NCI-H146 treated with DMSO at 0.1 percent for 48 hours (cell line): ENCODE measurements around the gene SH3PXD2B.
"Not testable (repeated sequence)": the region's sequence is repeated elsewhere in the genome, so short reads cannot be mapped to it uniquely, and the experiment has no call there.

Experiments
- DNase-seq: peaks from one replicate; lab custom pipeline; 2025; ENCODE audit not compliant: unreplicated experiment; lab: John Stamatoyannopoulos, UW

The SH3PXD2B gene

GRCh38 chr5:172486451-172486850 is 32.1 kb upstream of the SH3PXD2B start:
- DNase-seq = no peak

- no peak for DNase-seq
These were observed 31.3 kb upstream of the SH3PXD2B start for GRCh38 chr5:172485511-172486202.

GRCh38 chr5:172484664-172485063 is 30.3 kb upstream of the SH3PXD2B start:
- no peak for DNase-seq

- DNase-seq = no peak
These were observed 28.1 kb upstream of the SH3PXD2B start for GRCh38 chr5:172482156-172483020.

- DNase-seq = no peak
These were observed 26.9 kb upstream of the SH3PXD2B start for GRCh38 chr5:172481011-172481800.

- DNase-seq = no peak
These were observed 25.4 kb upstream of the SH3PXD2B start for GRCh38 chr5:172479784-172480115.

DNA sequence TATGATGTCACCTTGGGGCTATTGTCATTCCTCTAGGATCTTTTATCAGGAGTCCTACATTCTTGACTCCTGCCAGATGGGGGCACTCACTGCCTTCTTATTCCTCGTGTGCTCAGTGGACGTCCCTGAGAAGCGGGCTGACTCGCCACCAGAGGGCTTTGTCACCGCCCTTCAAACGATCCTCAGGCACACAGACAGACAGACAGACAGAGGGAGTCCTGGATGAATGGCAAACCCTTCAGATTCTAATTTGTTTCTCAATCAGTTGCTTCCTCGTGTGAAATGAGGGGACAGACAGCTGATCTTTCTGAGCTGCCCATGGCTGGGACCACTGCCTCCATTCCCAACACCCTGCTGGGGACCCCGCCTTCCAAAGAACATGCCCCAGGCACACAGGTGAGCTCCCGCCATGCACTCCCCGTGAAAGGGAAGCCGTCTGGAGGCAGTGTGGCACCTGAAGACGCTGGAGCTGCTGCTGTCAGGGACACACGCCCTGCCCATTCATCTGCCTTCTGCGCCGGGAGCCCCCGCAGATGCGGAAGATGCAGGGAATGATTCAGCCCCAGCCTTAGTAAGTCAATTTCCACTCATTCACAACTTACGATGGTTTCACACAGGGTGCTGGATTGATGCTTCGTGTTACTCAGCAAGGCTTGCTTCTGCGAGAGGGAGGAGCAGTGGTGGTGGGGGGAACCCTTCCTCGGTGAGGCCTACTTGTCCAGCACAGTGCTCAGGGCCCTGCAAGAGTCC is 24.9 kb upstream of the SH3PXD2B start:
- DNase-seq = peak; percentile 61

DNA sequence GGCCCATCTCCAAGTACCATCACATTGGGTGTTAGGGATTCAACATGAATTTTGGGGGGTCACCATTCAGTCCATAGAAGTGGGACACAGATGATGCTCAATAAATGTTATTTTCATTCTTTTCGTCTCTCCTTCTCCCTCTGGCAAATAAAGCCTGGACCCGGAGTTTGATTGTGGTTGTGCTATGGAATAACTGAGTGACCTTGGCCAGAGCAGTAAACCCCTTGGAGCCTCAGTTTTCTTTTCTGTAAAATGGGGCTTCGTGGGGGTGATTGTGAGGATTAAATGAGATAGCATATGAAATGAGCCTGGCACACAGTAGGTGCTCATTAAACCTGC is 24.3 kb upstream of the SH3PXD2B start:
- not testable (repeated sequence) for DNase-seq

DNA sequence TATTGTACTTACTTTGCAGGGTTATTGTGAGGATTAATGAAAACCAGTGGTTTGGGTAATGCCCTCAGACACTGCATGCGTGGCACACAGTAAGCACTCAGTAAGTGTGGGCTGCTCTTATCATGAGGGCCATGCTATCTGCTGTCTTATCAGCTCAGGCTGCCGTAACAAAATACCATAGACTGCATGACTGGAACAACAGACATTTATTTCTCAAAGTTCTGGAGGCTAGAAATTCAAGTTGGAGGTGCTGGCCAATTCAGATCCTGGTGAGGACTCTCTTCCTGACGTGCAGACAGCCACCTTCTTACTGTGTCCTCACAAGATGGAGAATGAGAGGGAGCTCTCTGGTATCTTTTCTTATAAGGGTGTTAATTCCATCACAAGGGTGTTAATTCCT is 23.9 kb upstream of the SH3PXD2B start:
- DNase-seq = no peak

GRCh38 chr5:172477466-172477865 is 23.1 kb upstream of the SH3PXD2B start:
- no peak for DNase-seq

GRCh38 chr5:172474293-172474692 is 20.0 kb upstream of the SH3PXD2B start:
- no peak for DNase-seq

DNA sequence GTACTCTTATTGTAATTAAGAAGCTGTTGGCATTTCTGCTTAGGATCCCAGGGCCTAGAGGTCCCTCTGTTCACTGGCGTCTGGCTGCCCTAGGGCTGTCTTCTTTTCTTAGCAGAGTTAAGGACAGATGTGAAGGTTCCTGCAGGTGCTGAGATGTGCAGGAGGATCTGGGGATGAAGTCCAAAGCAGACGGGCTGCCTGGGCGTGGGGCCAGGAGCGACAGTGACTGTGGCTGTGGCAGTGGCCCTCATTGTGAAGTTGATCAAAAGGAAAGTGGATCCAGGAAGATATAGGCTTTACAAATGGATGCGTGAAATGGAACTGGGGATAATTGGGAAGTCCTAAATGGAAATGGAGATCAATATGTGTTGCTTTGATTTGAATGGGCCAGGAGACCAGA is 19.1 kb upstream of the SH3PXD2B start:
- no peak for DNase-seq

DNA sequence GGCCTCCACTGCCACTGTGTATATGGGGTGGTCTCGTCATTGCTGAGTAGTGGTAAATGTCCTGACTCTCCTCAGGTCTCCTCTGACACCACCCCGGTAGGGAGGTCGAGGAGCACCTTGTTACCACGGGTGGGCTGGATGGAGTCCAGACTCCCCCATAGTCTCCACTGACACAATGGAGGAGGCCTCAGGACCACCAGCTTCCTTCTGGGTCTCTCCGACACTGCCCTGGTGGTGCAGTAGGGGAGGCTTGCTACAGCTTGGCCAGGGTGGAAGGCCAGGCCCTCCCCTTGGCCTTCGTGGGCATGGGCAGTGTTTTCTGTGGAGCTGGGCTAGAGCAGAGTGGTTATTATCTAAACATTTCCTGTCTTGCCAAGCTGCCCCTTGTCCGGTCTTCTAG is 15.4 kb upstream of the SH3PXD2B start:
- no peak for DNase-seq

- DNase-seq = no peak
These were observed 11.7 kb upstream of the SH3PXD2B start for GRCh38 chr5:172466062-172466461.

- no peak for DNase-seq
These were observed 8.7 kb upstream of the SH3PXD2B start for GRCh38 chr5:172463031-172463430.

DNA sequence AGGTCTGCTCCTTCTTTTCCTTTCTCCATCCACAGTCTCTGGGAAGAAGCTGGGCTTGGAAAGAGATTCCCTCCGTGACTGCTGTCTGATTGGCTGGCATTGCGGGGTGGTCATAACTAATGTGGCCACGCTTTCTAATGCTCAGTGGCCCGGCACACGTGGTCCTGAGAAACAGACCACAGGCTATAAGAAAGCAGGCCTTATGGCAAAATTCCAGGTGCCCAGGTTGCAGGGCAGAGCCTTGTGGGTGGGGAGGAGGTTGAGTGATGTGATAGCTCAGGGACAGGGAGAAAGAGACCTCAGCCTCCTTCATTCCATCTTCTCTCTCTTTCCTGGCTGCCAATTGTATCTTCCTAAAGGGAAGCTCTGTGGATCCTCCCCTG is 5.4 kb upstream of the SH3PXD2B start:
- no peak for DNase-seq

- DNase-seq = no peak
These were observed 4.9 kb upstream of the SH3PXD2B start for GRCh38 chr5:172458976-172459782.

DNA sequence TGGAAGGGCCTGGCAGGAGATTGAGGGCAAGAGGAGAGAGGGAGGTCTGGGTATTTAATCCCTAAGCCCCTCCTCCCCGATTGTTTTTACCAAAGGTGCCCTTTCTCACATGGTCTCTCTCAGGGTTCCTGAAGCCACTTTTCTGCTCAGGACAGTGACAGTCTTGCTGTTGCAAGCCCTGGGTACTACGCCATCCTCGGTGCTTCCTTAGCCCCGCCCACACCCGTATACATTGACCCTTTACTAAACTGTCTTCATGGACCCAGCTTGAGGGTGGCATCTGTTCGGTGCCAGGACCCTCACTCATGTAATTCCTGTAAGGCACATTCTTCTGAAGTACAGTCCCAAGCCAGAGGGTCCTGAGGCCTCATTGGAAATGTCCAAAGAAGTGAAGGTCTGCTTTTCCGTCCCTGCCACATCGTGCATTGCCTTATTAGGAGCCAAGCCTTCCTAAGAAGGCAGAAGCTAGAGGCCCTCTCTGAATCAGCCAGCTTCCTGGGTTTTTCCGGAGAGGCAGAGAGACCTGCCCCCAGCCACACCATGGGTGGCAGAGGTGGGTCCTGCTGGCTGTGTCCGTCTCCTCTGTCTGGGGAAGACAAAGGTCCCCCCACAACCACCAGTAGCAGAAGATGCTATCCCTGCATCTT is 1.9 kb upstream of the SH3PXD2B start:
- no peak for DNase-seq

GRCh38 chr5:172455511-172456061 is 1.3 kb upstream of the SH3PXD2B start:
- no peak for DNase-seq

DNA sequence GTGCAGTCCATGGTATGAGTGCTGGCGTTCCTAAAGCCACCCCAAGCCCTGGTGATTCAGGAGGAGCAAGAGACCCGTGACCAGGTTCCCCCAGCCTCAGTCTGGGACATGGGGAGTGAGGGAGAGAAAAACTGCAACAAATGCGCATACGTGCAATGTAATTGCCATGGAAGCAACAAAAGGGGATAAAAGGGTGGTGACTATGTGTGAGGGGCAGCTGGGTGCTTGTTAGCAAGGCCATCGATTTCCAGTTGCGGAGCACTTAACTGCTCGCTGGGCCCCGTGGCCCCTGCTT is 709 bp upstream of the SH3PXD2B start:
- no peak for DNase-seq
